Tibial artery (tissue), 4 donors: ENCODE data around the gene CCDC88B.
"Not testable (repeated sequence)": the region's sequence is repeated elsewhere in the genome, so short reads cannot be mapped to it uniquely, and the experiment has no call there.

Source experiments
- DNase-seq, 2 donors: peaks; one replicate each; pipeline ENCODE4 v3.0.0-alpha.2; 2019
- H3K27ac ChIP-seq, 2 donors: fragments of 200-600 bp; sonication (generic) in 1 of 2; 1 replicate in 1 of 2; 2 replicates in 1 of 2; pipeline ENCODE4 v1.5.1; 2018 to 2019; ENCODE audit warnings: mild to moderate bottlenecking in 1 of 2
- H3K27me3 ChIP-seq, 2 donors: fragments of 200-600 bp; sonication (generic) in 1 of 2; one replicate each; pipeline versions ENCODE4 v1.5.1 to v1.6.0; 2016 to 2019
- H3K36me3 ChIP-seq, 3 donors: fragments of 200-600 bp; sonication (generic) in 2 of 3; one replicate each; pipeline ENCODE4 v1.5.1; 2016 to 2019; ENCODE audit warnings: mild to moderate bottlenecking in 2 of 3
- H3K4me1 ChIP-seq, 4 donors: fragments of 200-600 bp; sonication (generic) in 2 of 4; 1 replicate in 3 of 4; 2 replicates in 1 of 4; pipeline ENCODE4 v1.5.1; 2016 to 2019
- H3K4me3 ChIP-seq, 2 donors: fragments of 200-600 bp; sonication (generic) in 1 of 2; 1 replicate in 1 of 2; 2 replicates in 1 of 2; pipeline ENCODE4 v1.5.1; 2018 to 2019; ENCODE audit warnings: mild to moderate bottlenecking in 2 of 2
- H3K9me3 ChIP-seq, 3 donors: fragments of 200-600 bp; sonication (generic) in 1 of 3; one replicate each; pipeline ENCODE4 v1.5.1; 2016 to 2019
- intact Hi-C: fragments of 100-400 bp; cut with DNase I; formaldehyde crosslinking; loops from one replicate; pipeline ENCODE4 v1.15.0; 2023; ENCODE audit warnings: low total_unique reads
- TF ChIP-seq, protein P1 (sequence below), 2 experiments: fragments of 200-600 bp in 1 of 2; fragments of 450-650 bp in 1 of 2; IDR thresholded peaks; one replicate each; pipeline ENCODE4 v1.5.1; 2017 to 2019; ENCODE audit warnings: antibody characterized with exemption in 2 of 2, mild to moderate bottlenecking in 1 of 2, moderate library complexity in 1 of 2

Gene CCDC88B

GRCh38 chr11:64306876-64307622, 33.0 kb upstream of the CCDC88B start:
- TF ChIP-seq, protein P1, sequence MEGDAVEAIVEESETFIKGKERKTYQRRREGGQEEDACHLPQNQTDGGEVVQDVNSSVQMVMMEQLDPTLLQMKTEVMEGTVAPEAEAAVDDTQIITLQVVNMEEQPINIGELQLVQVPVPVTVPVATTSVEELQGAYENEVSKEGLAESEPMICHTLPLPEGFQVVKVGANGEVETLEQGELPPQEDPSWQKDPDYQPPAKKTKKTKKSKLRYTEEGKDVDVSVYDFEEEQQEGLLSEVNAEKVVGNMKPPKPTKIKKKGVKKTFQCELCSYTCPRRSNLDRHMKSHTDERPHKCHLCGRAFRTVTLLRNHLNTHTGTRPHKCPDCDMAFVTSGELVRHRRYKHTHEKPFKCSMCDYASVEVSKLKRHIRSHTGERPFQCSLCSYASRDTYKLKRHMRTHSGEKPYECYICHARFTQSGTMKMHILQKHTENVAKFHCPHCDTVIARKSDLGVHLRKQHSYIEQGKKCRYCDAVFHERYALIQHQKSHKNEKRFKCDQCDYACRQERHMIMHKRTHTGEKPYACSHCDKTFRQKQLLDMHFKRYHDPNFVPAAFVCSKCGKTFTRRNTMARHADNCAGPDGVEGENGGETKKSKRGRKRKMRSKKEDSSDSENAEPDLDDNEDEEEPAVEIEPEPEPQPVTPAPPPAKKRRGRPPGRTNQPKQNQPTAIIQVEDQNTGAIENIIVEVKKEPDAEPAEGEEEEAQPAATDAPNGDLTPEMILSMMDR (IDR thresholded peaks at IDR 0.05) = no peak
- Histone ChIP-seq H3K27ac (peak overlapping the region; percentile 80 to 81), H3K36me3 (no peaks in the 10 kb centered on the region), H3K9me3 (no peaks in the 10 kb centered on the region), H3K27me3 (peaks cover 0 to 11% of the 10 kb centered on the region in 2 donors), H3K4me3 (peak overlapping the region; percentile 66 to 86), H3K4me1 (peaks cover 0 to 27% (median 15%) of the 10 kb centered on the region in 4 donors)
- intact Hi-C loops = no loop called here
- peak in 1 of 2 donors; percentile 81 for DNase-seq

DNA sequence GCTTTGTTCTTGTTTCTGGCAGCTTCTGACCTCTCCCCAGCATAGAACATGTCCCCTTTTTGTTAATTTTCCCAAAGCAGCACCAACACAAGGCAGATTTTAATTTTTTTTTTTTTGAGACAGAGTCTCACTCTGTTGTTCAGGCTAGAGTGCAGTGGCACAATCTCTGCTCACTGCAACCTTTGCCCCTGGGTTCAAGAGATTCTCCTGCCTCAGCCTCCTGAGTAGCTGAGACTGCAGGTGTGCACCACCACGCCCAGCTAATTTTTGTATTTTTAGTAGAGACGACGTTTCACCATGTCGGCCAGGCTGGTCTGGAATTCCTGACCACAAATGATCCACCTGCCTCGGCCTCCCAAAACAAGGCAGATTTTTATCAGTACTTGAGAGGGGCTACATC, 32.2 kb upstream of the CCDC88B start:
- H3K36me3 ChIP-seq, DNase-seq, H3K4me3 ChIP-seq, H3K9me3 ChIP-seq, H3K27me3 ChIP-seq, intact Hi-C loops: not testable (repeated sequence)
- Histone ChIP-seq H3K27ac (peak overlapping the region in 1 of 2 donors; percentile 80), H3K4me1 (peaks cover 0 to 27% (median 15%) of the 10 kb centered on the region in 4 donors)

DNA sequence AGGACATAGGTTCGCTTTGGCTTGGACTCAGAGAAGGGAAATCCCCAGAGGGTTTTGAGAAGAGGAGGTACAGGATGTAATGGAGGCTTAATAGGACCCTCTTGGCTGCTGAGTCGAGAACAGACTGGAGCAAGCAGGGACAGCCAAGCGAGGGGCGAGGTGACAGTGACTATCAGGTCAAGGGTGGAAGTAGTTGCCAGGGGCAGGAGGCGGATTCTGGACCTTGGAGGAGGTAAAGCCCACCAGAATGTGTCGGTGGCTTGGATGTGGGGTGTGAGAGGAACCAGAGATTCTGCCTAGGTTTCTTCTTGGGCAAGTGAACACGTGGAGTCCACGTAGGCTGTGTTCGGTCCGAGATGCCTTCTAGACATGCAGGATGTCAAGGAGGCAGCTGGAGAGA, 27.1 kb upstream of the CCDC88B start:
- no peaks in the 10 kb centered on the region for H3K27me3 ChIP-seq
- H3K27ac ChIP-seq = peak overlapping the region; percentile 40 to 58
- intact Hi-C loops = no loop called here
- peaks cover 8 to 35% (median 20%) of the 10 kb centered on the region in 3 donors for H3K36me3 ChIP-seq
- H3K9me3 ChIP-seq = no peaks in the 10 kb centered on the region
- no peak for DNase-seq
- H3K4me1 ChIP-seq = peaks cover 0 to 11% (median 9%) of the 10 kb centered on the region in 4 donors
- no peak overlapping the region for H3K4me3 ChIP-seq
- TF ChIP-seq, protein P1 (IDR thresholded peaks at IDR 0.05) = no peak

DNA sequence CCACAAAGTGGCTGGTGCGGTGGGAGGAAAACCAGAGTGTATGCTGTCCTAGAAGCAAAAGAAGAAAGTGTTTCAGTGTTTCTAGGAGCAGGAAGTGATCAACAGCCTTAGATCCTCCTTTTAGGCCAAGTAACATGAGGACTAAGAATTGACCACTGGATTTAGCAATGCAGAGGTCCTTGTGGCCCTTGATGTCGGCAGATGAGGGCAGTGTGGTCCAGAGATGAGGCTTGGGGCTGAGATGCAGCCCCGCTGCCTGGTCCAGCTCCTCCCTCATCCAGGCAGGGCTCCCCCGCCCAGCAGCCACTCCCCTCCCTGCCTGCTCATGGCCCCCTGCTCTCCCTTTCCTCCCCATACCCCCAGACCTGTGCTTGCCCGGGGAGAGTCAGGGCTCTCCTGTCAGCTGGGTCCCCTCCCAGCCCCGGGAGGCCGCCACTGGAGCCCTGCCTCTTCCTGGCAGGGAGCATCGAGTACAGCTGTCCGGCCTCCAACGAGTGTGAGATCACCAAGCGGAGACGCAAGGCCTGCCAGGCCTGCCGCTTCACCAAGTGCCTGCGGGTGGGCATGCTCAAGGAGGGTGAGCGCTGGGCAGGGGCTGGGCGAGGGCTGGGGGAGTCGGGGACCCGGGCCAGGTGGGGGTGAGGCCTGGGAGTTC, 26.4 kb upstream of the CCDC88B start:
- intact Hi-C loops = no loop called here
- peak overlapping the region in 1 of 2 donors; percentile 6 for H3K4me3 ChIP-seq
- TF ChIP-seq, protein P1 (IDR thresholded peaks at IDR 0.05) = no peak
- peaks cover 0 to 13% (median 12%) of the 10 kb centered on the region in 4 donors for H3K4me1 ChIP-seq
- H3K27ac ChIP-seq = peak overlapping the region; percentile 40 to 58
- H3K9me3 ChIP-seq = no peaks in the 10 kb centered on the region
- H3K36me3 ChIP-seq = peaks cover 8 to 35% (median 20%) of the 10 kb centered on the region in 3 donors
- DNase-seq = peak; percentile 72 to 84
- no peaks in the 10 kb centered on the region for H3K27me3 ChIP-seq

DNA sequence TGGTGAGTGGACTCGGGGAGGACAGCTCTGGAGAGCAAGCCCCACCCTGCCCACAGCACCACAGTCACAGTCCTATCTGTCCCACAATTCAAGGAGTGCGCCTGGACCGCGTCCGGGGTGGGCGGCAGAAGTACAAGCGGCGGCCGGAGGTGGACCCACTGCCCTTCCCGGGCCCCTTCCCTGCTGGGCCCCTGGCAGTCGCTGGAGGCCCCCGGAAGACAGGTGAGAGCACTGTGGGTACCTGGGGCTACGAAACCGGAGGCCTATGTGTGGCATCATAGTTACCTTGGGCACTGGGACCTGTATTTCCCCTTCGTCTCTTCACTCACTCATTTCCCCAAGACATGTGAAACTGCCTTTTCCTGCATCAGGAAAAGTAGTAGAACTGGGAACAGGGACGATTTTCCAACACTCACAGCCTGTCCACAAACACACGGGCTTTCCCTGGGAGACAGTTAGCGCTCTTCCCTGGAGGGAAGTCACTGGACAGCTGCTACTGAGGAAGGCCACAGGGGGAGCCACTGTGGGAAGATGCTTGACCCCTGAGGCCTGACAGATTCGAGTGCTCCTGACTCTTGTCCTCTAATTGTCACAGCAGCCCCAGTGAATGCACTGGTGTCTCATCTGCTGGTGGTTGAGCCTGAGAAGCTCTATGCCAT, 25.7 kb upstream of the CCDC88B start:
- peak overlapping the region; percentile 40 to 58 for H3K27ac ChIP-seq
- no peaks in the 10 kb centered on the region for H3K27me3 ChIP-seq
- no peak for DNase-seq
- no peak overlapping the region for H3K4me3 ChIP-seq
- peaks cover 0 to 20% (median 18%) of the 10 kb centered on the region in 4 donors for H3K4me1 ChIP-seq
- no peaks in the 10 kb centered on the region for H3K9me3 ChIP-seq
- intact Hi-C loops = no loop called here
- peaks cover 8 to 35% (median 20%) of the 10 kb centered on the region in 3 donors for H3K36me3 ChIP-seq
- TF ChIP-seq, protein P1 (IDR thresholded peaks at IDR 0.05) = no peak
